HT-29 (cell line): Measurements from ENCODE around the gene RNF212. TPM values are rescaled to one million over a fixed set of nuclear protein-coding genes. Genes with fewer than 3 reads are reported as not detected.

ENCODE experiments used
- small RNA-seq: library from RNA; depleted of rRNA; stranded (forward); fragments of <200 nt; gene quantifications from one replicate; pipeline ENCODE3, GENCODE V24; 2014
- total RNA-seq: library from RNA; depleted of rRNA; stranded (reverse); fragments of >200 nt; shearing (Covaris generic); gene quantifications from 2 replicates; pipeline ENCODE4 v1.2.3, GENCODE V29; 2014; rRNA removed

The RNF212 gene
- total RNA-seq, 1 experiment from 2014 or later = not detected

Small RNAs within 50 kb of the gene (small RNA-seq; reads per million reads assigned to genes)
- not detected for gene RF00554

Other genes with a start within 250 kb of the RNF212 start
- 278 and 308 TPM in 2 replicates for gene GAK, start 181.2 kb downstream of the RNF212 start, total RNA-seq
- 13.7 and 33.0 TPM in 2 replicates for gene TMEM175, start 181.1 kb downstream of the RNF212 start, total RNA-seq
- 46.7 and 50.5 TPM in 2 replicates for gene DGKQ, start 140.0 kb downstream of the RNF212 start, total RNA-seq
- 39.7 and 53.5 TPM in 2 replicates for gene IDUA, start 126.5 kb downstream of the RNF212 start, total RNA-seq
- 5.8 and 6.2 TPM in 2 replicates for gene SLC26A1, start 120.2 kb downstream of the RNF212 start, total RNA-seq
- gene FGFRL1, start 101.9 kb downstream of the RNF212 start, total RNA-seq = 74.9 and 76.9 TPM in 2 replicates
- 1.2 and 2.9 TPM in 2 replicates for gene SPON2, start 59.0 kb upstream of the RNF212 start, total RNA-seq
- 631 and 665 TPM in 2 replicates for gene CTBP1, start 135.6 kb upstream of the RNF212 start, total RNA-seq
- gene MAEA, start 176.3 kb upstream of the RNF212 start, total RNA-seq = 127 and 139 TPM in 2 replicates
- 17.9 and 21.7 TPM in 2 replicates for gene UVSSA, start 233.6 kb upstream of the RNF212 start, total RNA-seq